22Rv1 (cell line): ENCODE measurements around the gene NPC1L1.
"Not testable (repeated sequence)": the region's sequence is repeated elsewhere in the genome, so short reads cannot be mapped to it uniquely, and the experiment has no call there.

Source experiments
- H3K27ac ChIP-seq: fragments of 450-650 bp; 2 replicates; pipeline ENCODE4 v1.5.1; 2017
- CTCF ChIP-seq: fragments of 450-650 bp; IDR thresholded peaks from 2 replicates; pipeline ENCODE4 v1.5.1; 2017; ENCODE audit warnings: mild to moderate bottlenecking
- ZFX ChIP-seq: fragments of 450-650 bp; IDR thresholded peaks from 2 replicates; pipeline ENCODE4 v1.6.1; 2017; ENCODE audit warnings: antibody characterized with exemption, borderline replicate concordance

The NPC1L1 gene

GRCh38 chr7:44563171-44563679, 22.1 kb upstream of the NPC1L1 start:
- no peak for TF ChIP-seq ZFX
- TF ChIP-seq CTCF = no peak

GRCh38 chr7:44562622-44562962, 21.5 kb upstream of the NPC1L1 start:
- H3K27ac ChIP-seq = 0 out of 2 replicates have a peak overlapping the region, but pooled peaks have one; percentile 7

More at GRCh38 chr7:44563171-44563679, 22.1 kb upstream of the NPC1L1 start:
- H3K27ac ChIP-seq = peak overlapping the region; percentile 13; the same call in 1 of the 2 replicates

GRCh38 chr7:44561962-44562621, 21.0 kb upstream of the NPC1L1 start:
- 0 out of 2 replicates have a peak overlapping the region, but pooled peaks have one; percentile 7 for H3K27ac ChIP-seq
- TF ChIP-seq ZFX (no peak), CTCF (no peak)

GRCh38 chr7:44561481-44561880, 20.4 kb upstream of the NPC1L1 start:
- TF ChIP-seq CTCF (no peak), ZFX (no peak)
- H3K27ac ChIP-seq = 0 out of 2 replicates have a peak overlapping the region, but pooled peaks have one; percentile 7

- H3K27ac ChIP-seq = no peak overlapping the region
- no peak for TF ChIP-seq CTCF
- TF ChIP-seq ZFX = no peak
These were observed 18.4 kb upstream of the NPC1L1 start for GRCh38 chr7:44559485-44559884.

GRCh38 chr7:44557485-44557884, 16.4 kb upstream of the NPC1L1 start:
- no peak overlapping the region for H3K27ac ChIP-seq
- TF ChIP-seq CTCF (no peak), ZFX (no peak)

- TF ChIP-seq ZFX (no peak), CTCF (no peak)
- no peak overlapping the region for H3K27ac ChIP-seq
These were observed 14.2 kb upstream of the NPC1L1 start for GRCh38 chr7:44555350-44555749.

GRCh38 chr7:44552473-44553005, 11.4 kb upstream of the NPC1L1 start:
- not testable (repeated sequence) for H3K27ac ChIP-seq
